GM12891 (cell line): ENCODE results near the gene CNIH3.

ENCODE experiments used
- POLR2A ChIP-seq: IDR thresholded peaks from 2 replicates; pipeline ENCODE4 v1.6.1; 2011; ENCODE audit warnings: low read depth, low read length, control low read depth
- POLR2AphosphoS5 ChIP-seq: IDR thresholded peaks from 2 replicates; pipeline ENCODE4 v1.6.1; 2011; ENCODE audit warnings: low read depth, low read length, control low read depth
- SPI1 ChIP-seq: IDR thresholded peaks from 2 replicates; pipeline ENCODE4 v1.6.1; 2011; ENCODE audit warnings: low read depth, low read length, control low read depth
- TAF1 ChIP-seq: IDR thresholded peaks from 2 replicates; pipeline ENCODE4 v1.6.1; 2011; ENCODE audit warnings: low read depth, low read length, control low read depth

- no peak for TF ChIP-seq POLR2A
- TF ChIP-seq TAF1, result no peak
- no peak for TF ChIP-seq POLR2AphosphoS5
- no peak for TF ChIP-seq SPI1
Observed at GRCh38 chr1:224696021-224696420, 79.9 kb downstream of the CNIH3 start.
